Measurements from ENCODE around the gene AMOTL2.

The AMOTL2 gene

DNA sequence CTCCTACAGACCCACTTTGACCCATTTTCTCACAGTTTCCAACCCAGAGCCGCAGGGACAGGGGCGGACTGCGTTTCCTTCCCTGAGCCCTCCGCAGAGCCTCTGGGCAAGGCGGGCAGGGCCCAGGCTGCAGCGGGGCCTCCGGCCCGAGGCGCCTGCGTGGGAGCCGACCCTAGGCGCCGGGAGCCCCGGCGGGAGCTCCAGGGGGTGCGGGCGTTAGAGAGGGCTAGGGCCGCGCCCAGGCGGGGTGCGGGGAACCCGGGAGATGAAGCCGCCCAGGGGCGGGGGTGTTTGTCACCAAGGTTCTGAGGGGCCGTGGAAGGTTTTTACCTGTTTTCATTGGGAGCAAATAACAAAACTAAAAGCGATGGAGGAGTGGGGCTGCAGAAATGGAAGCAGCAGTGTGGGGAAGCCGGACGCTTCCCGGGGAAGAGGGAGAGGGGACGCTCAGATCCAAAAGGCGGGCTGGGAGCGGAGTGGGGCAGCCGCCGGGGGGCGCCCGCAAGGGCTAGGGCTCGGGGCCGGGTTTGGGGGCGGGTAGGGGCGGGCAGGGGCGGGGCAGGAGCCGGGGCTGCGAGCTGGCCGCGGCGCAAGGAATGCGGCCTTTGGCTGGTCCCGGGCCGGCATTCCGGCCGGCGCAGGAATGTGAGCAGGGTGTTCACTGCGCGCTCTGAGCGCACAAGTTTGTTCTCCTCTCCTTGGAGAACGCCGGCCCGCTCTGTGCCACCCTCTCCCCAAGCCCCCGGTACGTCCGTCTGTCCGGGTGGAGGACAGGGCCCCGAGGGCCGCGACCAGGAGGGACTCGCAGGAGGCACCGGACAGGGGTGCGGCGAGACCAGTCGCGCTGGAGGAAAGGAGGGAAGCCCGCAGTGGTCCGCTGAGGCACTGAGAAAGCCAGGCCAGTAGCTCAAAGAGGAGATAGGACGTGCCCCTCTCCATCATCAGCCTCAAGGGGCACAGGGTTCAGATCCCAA is 61.1 kb downstream of the AMOTL2 start:
- DNase-seq, result no peak

DNA sequence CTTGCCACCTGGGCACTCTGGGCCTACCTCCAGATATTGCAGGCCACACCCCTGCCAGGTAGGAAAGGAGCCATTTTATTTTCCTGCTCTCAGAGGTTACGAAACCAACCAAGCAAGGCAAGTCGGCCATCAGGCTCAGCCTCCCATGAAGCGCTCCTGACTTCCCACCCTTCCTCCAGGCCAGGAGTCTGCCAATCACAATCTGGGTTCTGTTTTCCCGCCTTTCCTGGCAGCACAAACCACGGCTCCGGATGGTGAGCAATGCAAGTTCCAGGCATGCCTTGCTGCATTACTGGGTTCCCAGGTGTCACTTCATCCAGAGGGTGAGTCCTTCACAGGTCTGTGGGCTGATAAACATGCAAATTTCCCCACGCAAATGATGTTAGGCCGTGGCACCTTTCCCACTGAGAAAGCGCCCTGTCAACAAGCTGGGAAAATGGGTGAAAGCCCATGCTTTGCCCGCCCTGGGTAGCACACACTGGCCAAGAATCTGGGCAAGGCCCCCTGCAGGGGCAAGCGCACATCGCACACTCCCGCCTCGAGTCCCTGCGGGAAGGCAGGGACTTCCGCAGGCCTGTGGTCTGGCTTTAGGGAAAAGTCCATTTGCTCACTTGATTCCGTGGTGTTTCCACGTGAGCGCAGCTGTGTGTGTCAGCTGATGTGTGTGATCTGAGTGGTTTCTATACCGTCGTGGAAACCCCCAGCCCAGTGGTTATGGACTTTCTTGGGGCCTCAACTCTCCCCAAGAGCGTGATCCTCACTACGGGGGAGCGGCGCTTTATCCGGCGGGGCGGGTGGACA is 62.0 kb downstream of the AMOTL2 start:
- no peak for DNase-seq

DNA sequence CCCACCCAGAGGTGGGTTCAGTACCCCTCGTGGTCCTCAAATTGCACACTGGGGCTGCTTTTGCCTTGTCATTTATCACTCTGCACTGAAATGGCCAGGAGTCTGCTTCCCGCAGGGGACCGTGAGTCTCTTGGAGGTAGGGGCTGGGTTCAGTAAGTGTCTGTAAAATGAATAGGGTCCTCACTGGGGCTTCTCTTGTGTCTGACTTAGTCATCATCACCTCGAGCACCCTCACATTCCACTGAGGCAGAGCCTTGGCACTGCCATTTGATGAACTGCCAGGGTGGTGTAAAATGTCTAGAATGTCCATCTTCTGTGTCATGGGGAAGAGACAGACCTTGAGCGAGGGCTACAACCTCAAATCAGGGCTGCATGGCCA is 62.6 kb downstream of the AMOTL2 start:
- DNase-seq, result no peak

DNA sequence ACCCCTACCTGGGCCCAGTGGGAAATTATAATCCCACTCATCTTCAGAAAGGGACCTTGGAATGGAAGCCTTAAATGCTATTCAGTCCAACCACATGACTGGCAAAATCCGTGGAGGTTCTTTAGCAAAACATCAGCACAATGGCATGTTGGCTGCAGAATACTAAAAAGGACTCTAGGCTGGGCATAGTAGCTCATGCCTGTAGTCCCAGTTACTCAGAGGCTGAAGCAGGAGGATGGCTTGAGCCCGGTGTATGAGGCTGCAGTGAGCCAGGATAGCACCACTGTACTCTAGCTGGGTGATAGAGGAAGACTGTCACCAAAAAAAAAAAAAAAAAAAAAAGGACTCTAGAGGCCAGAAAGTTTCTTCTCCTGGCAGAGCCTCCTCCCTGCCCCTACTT is 63.0 kb downstream of the AMOTL2 start:
- DNase-seq, result no peak

DNA sequence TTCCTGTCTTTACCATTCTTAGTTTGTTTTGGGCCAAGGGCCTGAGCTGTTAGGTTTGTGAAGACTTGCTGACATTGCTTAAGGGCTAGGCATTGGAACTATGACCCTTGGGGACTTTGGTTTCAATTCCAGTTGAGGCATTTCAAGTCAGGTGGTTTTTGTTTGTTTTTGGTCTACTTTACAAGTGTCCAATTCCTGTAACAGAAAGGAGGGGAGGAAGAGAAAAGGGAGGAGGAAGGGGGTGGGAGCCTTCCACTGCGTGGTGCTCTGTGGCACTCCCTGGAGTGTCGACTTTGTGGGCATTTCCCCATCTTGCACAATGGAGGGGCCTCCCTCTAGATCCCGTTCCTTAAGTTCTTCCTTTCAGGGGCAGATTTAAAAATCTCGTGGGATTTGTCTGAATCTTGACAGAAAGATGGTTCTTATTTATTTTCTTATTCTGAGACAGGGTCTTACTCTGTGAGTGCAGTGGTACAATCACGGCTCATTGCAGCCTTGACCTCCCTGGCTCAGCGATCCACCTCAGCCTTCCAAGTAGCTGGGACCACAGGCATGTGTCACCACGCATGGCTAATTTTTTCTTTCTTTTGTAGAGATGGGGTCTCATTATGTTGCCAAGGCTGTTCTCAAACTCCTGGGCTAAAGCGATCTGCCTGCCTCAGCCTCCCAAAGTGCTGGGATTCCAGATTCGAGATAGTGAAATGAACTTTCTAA is 64.1 kb downstream of the AMOTL2 start:
- DNase-seq, result no peak

DNA sequence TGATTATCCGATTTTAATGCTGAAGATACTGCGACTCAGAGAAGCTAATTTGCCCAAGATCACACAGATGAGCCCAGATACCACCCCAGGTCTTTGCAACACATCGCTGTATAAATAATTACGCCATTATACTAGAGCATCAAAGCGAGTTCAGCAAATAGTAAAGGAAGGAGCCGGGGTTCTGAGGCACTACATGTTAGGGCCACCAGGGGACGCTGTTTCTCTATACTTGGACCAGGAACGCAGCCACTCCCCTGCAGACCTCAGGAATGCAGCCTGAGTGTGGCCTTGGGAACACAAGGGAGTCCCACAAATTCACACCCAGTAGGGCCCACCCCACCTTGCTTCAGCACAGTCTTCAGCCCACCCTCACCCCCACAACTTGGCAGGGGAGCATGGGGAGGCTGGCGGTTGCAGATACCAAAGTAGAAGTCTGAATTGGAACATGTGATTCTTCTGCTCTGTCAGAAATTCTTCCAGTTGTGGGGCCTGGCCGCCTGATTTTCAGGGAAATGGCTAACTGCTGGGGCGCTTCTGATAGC is 65.8 kb downstream of the AMOTL2 start:
- DNase-seq, result peak; percentile 58

DNA sequence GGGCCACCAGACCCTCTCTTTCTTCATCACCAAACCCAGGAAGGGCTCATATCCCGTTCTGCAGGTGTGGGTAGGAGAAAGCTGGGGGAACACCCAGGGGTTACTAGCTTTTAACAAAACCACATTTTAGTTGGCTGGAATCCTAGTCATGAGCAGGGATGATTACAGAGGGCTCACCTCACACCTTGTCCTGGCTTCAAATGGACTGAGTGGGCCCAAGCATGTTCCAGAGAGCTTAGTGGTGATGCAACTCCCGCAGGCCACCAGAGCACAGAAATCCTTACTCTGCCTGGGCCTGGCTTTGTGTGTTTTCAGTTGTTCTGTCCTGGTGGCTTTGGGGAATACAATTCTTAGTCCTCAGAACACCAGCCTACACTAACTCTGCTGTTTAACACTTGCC is 66.8 kb downstream of the AMOTL2 start:
- no peak for DNase-seq

DNA sequence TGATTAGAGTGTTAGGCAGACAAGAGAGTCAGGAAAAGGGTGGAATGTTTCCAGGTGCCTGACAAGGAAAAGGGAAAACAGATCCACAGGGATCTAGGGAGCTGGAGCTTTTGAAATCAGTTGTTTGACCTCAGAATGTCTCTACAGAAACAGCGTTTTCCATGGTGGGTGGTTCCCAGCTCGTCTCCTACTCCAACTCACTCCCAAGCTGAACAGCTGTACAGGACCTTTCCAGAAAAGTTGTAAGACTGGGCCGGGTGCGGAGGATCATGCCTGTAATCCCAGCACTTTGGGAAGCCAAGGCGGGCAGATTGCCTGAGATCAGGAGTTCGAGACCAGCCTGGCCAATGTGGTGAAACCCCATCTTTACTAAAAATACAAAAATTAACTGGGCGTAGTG is 67.9 kb downstream of the AMOTL2 start:
- DNase-seq, result no peak

Measured in effector CD4-positive, alpha-beta T cell (primary cell).